Neural cell (in vitro differentiated cells): Measurements from ENCODE around the gene ZNF574. TPM values are rescaled to one million over a fixed set of nuclear protein-coding genes. Genes with fewer than 3 reads are reported as not detected.

Source experiments
- H2AFZ ChIP-seq: fragments of 200-600, 300-800 bp; sonication (generic), shearing (Covaris generic); 2 replicates; pipeline ENCODE4 v1.6.0; 2014; ENCODE audit warnings: low read depth, mild to moderate bottlenecking, antibody characterized with exemption, low read length, moderate library complexity
- H3F3A ChIP-seq: fragments of 200-600 bp; shearing (Covaris generic); 2 replicates; pipeline ENCODE4 v1.6.1; 2016; ENCODE audit warnings: mild to moderate bottlenecking, moderate library complexity, mixed read lengths, antibody characterized with exemption, low read length; ENCODE audit not compliant: insufficient read depth, poor library complexity, severe bottlenecking
- H3K27ac ChIP-seq: fragments of 200-600, 300-800 bp; sonication (generic), shearing (Covaris generic); 2 replicates; pipeline ENCODE4 v1.5.1; 2014; ENCODE audit warnings: mild to moderate bottlenecking, low read length, moderate library complexity
- H3K27me3 ChIP-seq: fragments of 300-800, 200-600 bp; sonication (generic), shearing (Covaris generic); 2 replicates; pipeline ENCODE4 v1.6.0; 2014; ENCODE audit warnings: mild to moderate bottlenecking, low read depth, low read length, moderate library complexity; ENCODE audit not compliant: insufficient read depth
- H3K36me3 ChIP-seq: fragments of 300-800, 200-600 bp; sonication (generic), shearing (Covaris generic); 2 replicates; pipeline ENCODE4 v1.5.1; 2014; ENCODE audit warnings: mild to moderate bottlenecking, antibody characterized with exemption, low read length, moderate library complexity; ENCODE audit not compliant: insufficient read depth
- H3K4me2 ChIP-seq: fragments of 300-800, 200-600 bp; sonication (generic), shearing (Covaris generic); 2 replicates; pipeline ENCODE4 v1.6.0; 2014; ENCODE audit warnings: mild to moderate bottlenecking, low read length
- H3K4me3 ChIP-seq: fragments of 300-800, 200-600 bp; sonication (generic), shearing (Covaris generic); 2 replicates; pipeline ENCODE4 v1.5.1; 2014; ENCODE audit warnings: mild to moderate bottlenecking, low read length, moderate library complexity
- H3K79me2 ChIP-seq: fragments of 200-600 bp; shearing (Covaris generic); replicated peaks from 2 replicates; pipeline ENCODE4 v1.6.0; 2014; ENCODE audit warnings: mild to moderate bottlenecking, low read length, moderate library complexity; ENCODE audit not compliant: insufficient read depth
- H3K9ac ChIP-seq: fragments of 300-800, 200-600 bp; sonication (generic), shearing (Covaris generic); 2 replicates; pipeline ENCODE4 v1.6.1; 2016; ENCODE audit warnings: mild to moderate bottlenecking, low read length, mixed read lengths
- H3K9me2 ChIP-seq: fragments of 200-600 bp; shearing (Covaris generic); 2 replicates; pipeline ENCODE4 v1.6.1; 2016; ENCODE audit warnings: mild to moderate bottlenecking, low read length, mixed read lengths; ENCODE audit not compliant: insufficient read depth
- H3K9me3 ChIP-seq: fragments of 200-600, 300-800 bp; sonication (generic), shearing (Covaris generic); 2 replicates; pipeline ENCODE4 v1.6.1; 2016; ENCODE audit warnings: mild to moderate bottlenecking, mixed run types, low read length, moderate library complexity, mixed read lengths
- H4K20me1 ChIP-seq: fragments of 200-600 bp; shearing (Covaris generic); 2 replicates; pipeline ENCODE4 v1.6.1; 2016; ENCODE audit warnings: mild to moderate bottlenecking, mixed run types; ENCODE audit not compliant: insufficient read depth
- EP300 ChIP-seq: fragments of 450-650 bp; conservative IDR thresholded peaks from 2 replicates; pipeline ENCODE4 v1.6.1; 2014; ENCODE audit warnings: antibody characterized with exemption, mild to moderate bottlenecking, moderate library complexity; ENCODE audit not compliant: poor library complexity, severe bottlenecking
- EZH2 ChIP-seq: fragments of 200-600, 300-800 bp; shearing (Covaris generic), sonication (generic); IDR thresholded peaks from 2 replicates; pipeline ENCODE4 v1.6.1; 2014; ENCODE audit warnings: antibody characterized with exemption, low read length, borderline replicate concordance, mild to moderate bottlenecking; ENCODE audit not compliant: insufficient read depth, poor library complexity, severe bottlenecking
- MXI1 ChIP-seq: fragments of 450-650 bp; conservative IDR thresholded peaks from 2 replicates; pipeline ENCODE4 v1.6.1; 2014; ENCODE audit warnings: antibody characterized with exemption, mild to moderate bottlenecking; ENCODE audit not compliant: poor library complexity, severe bottlenecking
- POLR2AphosphoS5 ChIP-seq: IDR thresholded peaks from 2 replicates; pipeline ENCODE4 v1.6.1; 2012
- RAD21 ChIP-seq: fragments of 450-650 bp; conservative IDR thresholded peaks from 2 replicates; pipeline ENCODE4 v1.6.1; 2014; ENCODE audit warnings: antibody characterized with exemption, mild to moderate bottlenecking, moderate library complexity
- REST ChIP-seq: IDR thresholded peaks from 2 replicates; pipeline ENCODE4 v1.6.1; 2012; ENCODE audit warnings: borderline replicate concordance
- SMC3 ChIP-seq: fragments of 450-650 bp; conservative IDR thresholded peaks from 2 replicates; pipeline ENCODE4 v1.6.1; 2014; ENCODE audit warnings: antibody characterized with exemption, mild to moderate bottlenecking, moderate library complexity; ENCODE audit not compliant: poor library complexity
- TAF1 ChIP-seq: IDR thresholded peaks from 2 replicates; pipeline ENCODE4 v1.6.1; 2012; ENCODE audit warnings: low read depth
- polyA plus RNA-seq: library from polyadenylated mRNA; depleted of rRNA; stranded (reverse); fragments of >200 nt; gene quantifications from 2 replicates; pipeline ENCODE4 v1.2.3, GENCODE V29; 2014
- TF ChIP-seq, protein P1 (sequence below): fragments of 450-650 bp; IDR thresholded peaks from 2 replicates; pipeline ENCODE4 v1.5.1; 2014; ENCODE audit warnings: antibody characterized with exemption, mild to moderate bottlenecking, moderate library complexity; ENCODE audit not compliant: poor library complexity, severe bottlenecking

The ZNF574 gene
- polyA plus RNA-seq, 1 donor from 2014 or later = 7.0 TPM

- no peak overlapping the region for H3K4me2 ChIP-seq
- no peaks in the 10 kb centered on the region for H3K9me3 ChIP-seq
- no peak for TF ChIP-seq POLR2AphosphoS5
- no peak for TF ChIP-seq TAF1
- TF ChIP-seq, protein P1, sequence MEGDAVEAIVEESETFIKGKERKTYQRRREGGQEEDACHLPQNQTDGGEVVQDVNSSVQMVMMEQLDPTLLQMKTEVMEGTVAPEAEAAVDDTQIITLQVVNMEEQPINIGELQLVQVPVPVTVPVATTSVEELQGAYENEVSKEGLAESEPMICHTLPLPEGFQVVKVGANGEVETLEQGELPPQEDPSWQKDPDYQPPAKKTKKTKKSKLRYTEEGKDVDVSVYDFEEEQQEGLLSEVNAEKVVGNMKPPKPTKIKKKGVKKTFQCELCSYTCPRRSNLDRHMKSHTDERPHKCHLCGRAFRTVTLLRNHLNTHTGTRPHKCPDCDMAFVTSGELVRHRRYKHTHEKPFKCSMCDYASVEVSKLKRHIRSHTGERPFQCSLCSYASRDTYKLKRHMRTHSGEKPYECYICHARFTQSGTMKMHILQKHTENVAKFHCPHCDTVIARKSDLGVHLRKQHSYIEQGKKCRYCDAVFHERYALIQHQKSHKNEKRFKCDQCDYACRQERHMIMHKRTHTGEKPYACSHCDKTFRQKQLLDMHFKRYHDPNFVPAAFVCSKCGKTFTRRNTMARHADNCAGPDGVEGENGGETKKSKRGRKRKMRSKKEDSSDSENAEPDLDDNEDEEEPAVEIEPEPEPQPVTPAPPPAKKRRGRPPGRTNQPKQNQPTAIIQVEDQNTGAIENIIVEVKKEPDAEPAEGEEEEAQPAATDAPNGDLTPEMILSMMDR = no peak
- no peak for TF ChIP-seq EP300
- TF ChIP-seq RAD21 = no peak
- no peak for TF ChIP-seq SMC3
- TF ChIP-seq REST = no peak
- TF ChIP-seq EZH2 = no peak
- no peak for TF ChIP-seq MXI1
- H3K36me3 ChIP-seq = no peaks in the 10 kb centered on the region
- no peak overlapping the region for H3K9ac ChIP-seq
- H3K79me2 ChIP-seq = no peaks in the 10 kb centered on the region
- no peaks in the 10 kb centered on the region for H4K20me1 ChIP-seq
- no peak overlapping the region for H2AFZ ChIP-seq
- H3K9me2 ChIP-seq = no peaks in the 10 kb centered on the region
- no peak overlapping the region for H3K27ac ChIP-seq
- H3K27me3 ChIP-seq = no peaks in the 10 kb centered on the region
- no peaks in the 10 kb centered on the region for H3F3A ChIP-seq
- H3K4me3 ChIP-seq = no peak overlapping the region
These were observed 35.4 kb downstream of the ZNF574 start for GRCh38 chr19:42111384-42111783.

DNA sequence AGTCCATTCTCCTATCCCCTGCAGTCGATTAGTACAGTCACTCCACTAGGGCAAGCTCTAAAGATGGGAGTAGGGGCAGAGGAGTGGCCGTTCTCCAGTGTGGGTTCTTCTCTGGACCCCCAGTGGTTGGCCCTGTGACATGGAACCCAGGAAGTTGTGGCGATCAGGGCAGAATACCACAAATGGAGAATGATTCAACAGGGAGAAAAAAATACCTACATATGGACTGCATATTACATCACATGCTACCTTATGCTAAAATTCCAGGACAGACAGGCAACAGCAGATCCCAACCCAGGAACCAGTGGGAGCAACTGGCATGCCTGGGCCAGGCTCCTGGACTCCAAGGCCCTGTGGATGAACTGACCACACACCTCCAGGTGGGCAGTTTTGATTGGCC is 35.8 kb downstream of the ZNF574 start:
- no peak for TF ChIP-seq RAD21
- no peak for TF ChIP-seq MXI1
- no peak for TF ChIP-seq EZH2
- TF ChIP-seq, protein P1 = no peak
- TF ChIP-seq SMC3 = no peak
- no peak for TF ChIP-seq TAF1
- no peak for TF ChIP-seq REST
- no peak for TF ChIP-seq POLR2AphosphoS5
- TF ChIP-seq EP300 = no peak
- Histone ChIP-seq H3K36me3 (no peaks in the 10 kb centered on the region), H3K9ac (no peak overlapping the region), H3F3A (no peaks in the 10 kb centered on the region), H3K4me2 (no peak overlapping the region), H3K9me3 (no peaks in the 10 kb centered on the region), H3K27ac (no peak overlapping the region), H3K79me2 (no peaks in the 10 kb centered on the region), H4K20me1 (no peaks in the 10 kb centered on the region), H3K9me2 (no peaks in the 10 kb centered on the region), H3K4me3 (no peak overlapping the region), H2AFZ (no peak overlapping the region), H3K27me3 (no peaks in the 10 kb centered on the region)
